IMR-90 (cell line): ENCODE data around the gene PTGDR2. TPM values are rescaled to one million over a fixed set of nuclear protein-coding genes. Genes with fewer than 3 reads are reported as not detected.

Source experiments
- ATAC-seq: fragments of 200-7000 bp; cut with Tn5 transposase; 2 replicates; pipeline ENCODE4 v1.9.1; 2020; ENCODE audit warnings: low read depth, mild to moderate bottlenecking, moderate library complexity
- BruUV-seq: library from RNA; stranded (reverse); fragments of 400-500 nt; replicated peaks from 2 replicates; lab custom pipeline; 2021; lab: Mats Ljungman, UMichigan
- CTCF ChIA-PET: fragments of 300-600 bp; formaldehyde crosslinking; extraction: SDS; loops from one replicate; lab custom pipeline; 2021; ENCODE audit warnings: antibody characterized with exemption; lab: Yijun Ruan, JAX
- POLR2A ChIA-PET: fragments of 300-600 bp; sonication (Branson Sonifier 250); formaldehyde crosslinking; loops from one replicate; lab custom pipeline; 2022; ENCODE audit warnings: antibody characterized with exemption; ENCODE audit not compliant: unreplicated experiment; lab: Charles Lee
- DNase-seq: peaks from one replicate; pipeline ENCODE4 v3.0.0; 2013
- H2AFZ ChIP-seq: replicated peaks from 2 replicates; pipeline ENCODE3; 2013; ENCODE audit warnings: low read length, mild to moderate bottlenecking; ENCODE audit not compliant: poor library complexity
- H2AK5ac ChIP-seq: 2 replicates; pipeline ENCODE4 v1.6.1; 2013; ENCODE audit warnings: low read depth, low read length, inconsistent platforms
- H2AK9ac ChIP-seq: replicated peaks from 2 replicates; pipeline ENCODE3; 2013; ENCODE audit warnings: mild to moderate bottlenecking, low read depth, low read length, moderate library complexity; ENCODE audit not compliant: poor library complexity
- H2BK120ac ChIP-seq: 2 replicates; pipeline ENCODE4 v1.6.1; 2013; ENCODE audit warnings: low read depth, low read length, inconsistent platforms
- H2BK15ac ChIP-seq: 3 replicates; pipeline ENCODE4 v1.6.1; 2013; ENCODE audit warnings: low read depth, low read length, inconsistent platforms
- H2BK20ac ChIP-seq: 2 replicates; pipeline ENCODE4 v1.6.1; 2013; ENCODE audit warnings: low read depth, mild to moderate bottlenecking, inconsistent platforms, low read length, moderate library complexity
- H2BK5ac ChIP-seq: 2 replicates; pipeline ENCODE4 v1.6.1; 2013; ENCODE audit warnings: mild to moderate bottlenecking, low read depth, low read length, inconsistent platforms; ENCODE audit not compliant: poor library complexity, severe bottlenecking
- H3K14ac ChIP-seq: replicated peaks from 2 replicates; pipeline ENCODE4 v1.6.1; 2013; ENCODE audit warnings: low read depth, low read length, inconsistent platforms
- H3K18ac ChIP-seq: 2 replicates; pipeline ENCODE4 v1.6.1; 2013; ENCODE audit warnings: low read depth, low read length, control low read depth
- H3K23ac ChIP-seq: 2 replicates; pipeline ENCODE4 v1.6.1; 2013; ENCODE audit warnings: low read depth, low read length, inconsistent platforms
- H3K27ac ChIP-seq: 2 replicates; pipeline ENCODE4 v1.5.1; 2013; ENCODE audit warnings: mild to moderate bottlenecking, control low read depth, low read length; ENCODE audit not compliant: insufficient read depth
- H3K27me3 ChIP-seq: 2 replicates; pipeline ENCODE4 v1.6.1; 2013; ENCODE audit warnings: low read length; ENCODE audit not compliant: control insufficient read depth, insufficient read depth
- H3K36me3 ChIP-seq: 2 replicates; pipeline ENCODE4 v1.6.1; 2013; ENCODE audit warnings: low read length, mixed read lengths; ENCODE audit not compliant: control insufficient read depth, insufficient read depth
- H3K4ac ChIP-seq: 2 replicates; pipeline ENCODE4 v1.6.1; 2013; ENCODE audit warnings: low read depth, low read length, inconsistent platforms
- H3K4me1 ChIP-seq: 2 replicates; pipeline ENCODE4 v1.6.1; 2013; ENCODE audit warnings: low read length, mixed read lengths; ENCODE audit not compliant: control insufficient read depth, insufficient read depth
- H3K4me2 ChIP-seq: 2 replicates; pipeline ENCODE4 v1.6.1; 2013; ENCODE audit warnings: low read depth, mild to moderate bottlenecking, control low read depth, low read length, moderate library complexity
- H3K4me3 ChIP-seq: 2 replicates; pipeline ENCODE4 v1.5.1; 2013; ENCODE audit warnings: low read depth, mild to moderate bottlenecking, control low read depth, low read length, moderate library complexity; ENCODE audit not compliant: insufficient read depth
- H3K56ac ChIP-seq: 2 replicates; pipeline ENCODE4 v1.6.1; 2013; ENCODE audit warnings: low read length, inconsistent platforms; ENCODE audit not compliant: insufficient read depth; ENCODE audit errors: extremely low read depth
- H3K79me1 ChIP-seq, 2 experiments: 2 replicates each; pipeline ENCODE4 v1.6.1; 2013; ENCODE audit warnings: low read length in 2 of 2, inconsistent platforms in 1 of 2, low read depth in 1 of 2
- H3K9ac ChIP-seq: 2 replicates; pipeline ENCODE4 v1.6.1; 2013; ENCODE audit warnings: low read depth, low read length, control low read depth
- H3K9me1 ChIP-seq: 2 replicates; pipeline ENCODE4 v1.6.1; 2013; ENCODE audit warnings: low read length, inconsistent platforms; ENCODE audit not compliant: insufficient read depth
- H3K9me3 ChIP-seq: 2 replicates; pipeline ENCODE4 v1.6.1; 2013; ENCODE audit warnings: low read length; ENCODE audit not compliant: control insufficient read depth, insufficient read depth
- H4K20me1 ChIP-seq: 2 replicates; pipeline ENCODE4 v1.6.1; 2013; ENCODE audit warnings: low read length, inconsistent platforms; ENCODE audit not compliant: insufficient read depth
- H4K5ac ChIP-seq: 2 replicates; pipeline ENCODE4 v1.6.1; 2013; ENCODE audit warnings: mild to moderate bottlenecking, low read depth, low read length, control low read depth
- H4K8ac ChIP-seq, 2 experiments: 2 replicates each; pipeline ENCODE4 v1.6.1; 2013; ENCODE audit warnings: low read depth in 2 of 2, low read length in 2 of 2, control low read depth in 1 of 2, inconsistent platforms in 1 of 2
- H4K91ac ChIP-seq: 2 replicates; pipeline ENCODE4 v1.6.1; 2013; ENCODE audit warnings: low read depth, low read length, inconsistent platforms; ENCODE audit not compliant: insufficient read depth
- BHLHE40 ChIP-seq: fragments of 150-350 bp; IDR thresholded peaks from 2 replicates; pipeline ENCODE4 v1.6.1; 2016; ENCODE audit warnings: mild to moderate bottlenecking, low read depth, low read length
- CEBPB ChIP-seq: IDR thresholded peaks from 2 replicates; pipeline ENCODE4 v1.6.1; 2012; ENCODE audit warnings: low read depth, low read length, improper control_type of control experiment
- CHD1 ChIP-seq: IDR thresholded peaks from 2 replicates; pipeline ENCODE4 v1.6.1; 2012; ENCODE audit warnings: low read depth, low read length, improper control_type of control experiment
- FOS ChIP-seq: fragments of 150-350 bp; IDR thresholded peaks from 2 replicates; pipeline ENCODE4 v1.6.1; 2016; ENCODE audit warnings: low read depth, low read length
- MAFK ChIP-seq: IDR thresholded peaks from 2 replicates; pipeline ENCODE4 v1.6.1; 2012; ENCODE audit warnings: low read depth, low read length, improper control_type of control experiment
- MAZ ChIP-seq: IDR thresholded peaks from 2 replicates; pipeline ENCODE4 v1.6.1; 2012; ENCODE audit warnings: low read depth, mild to moderate bottlenecking, low read length, improper control_type of control experiment, moderate library complexity, borderline replicate concordance
- MXI1 ChIP-seq: IDR thresholded peaks from 2 replicates; pipeline ENCODE4 v1.6.1; 2012; ENCODE audit warnings: low read depth, mild to moderate bottlenecking, low read length, moderate library complexity, borderline replicate concordance
- NFE2L2 ChIP-seq: fragments of 150-350 bp; IDR thresholded peaks from 2 replicates; pipeline ENCODE4 v1.6.1; 2016; ENCODE audit warnings: low read depth, mild to moderate bottlenecking, low read length
- POLR2A ChIP-seq: IDR thresholded peaks from 2 replicates; pipeline ENCODE4 v1.6.1; 2012; ENCODE audit warnings: mild to moderate bottlenecking, low read depth, low read length
- RAD21 ChIP-seq: IDR thresholded peaks from 2 replicates; pipeline ENCODE4 v1.6.1; 2012; ENCODE audit warnings: low read length, improper control_type of control experiment
- RCOR1 ChIP-seq: IDR thresholded peaks from 2 replicates; pipeline ENCODE4 v1.6.1; 2012; ENCODE audit warnings: mild to moderate bottlenecking, low read length, improper control_type of control experiment; ENCODE audit not compliant: insufficient replicate concordance
- RFX5 ChIP-seq: IDR thresholded peaks from 2 replicates; pipeline ENCODE4 v1.8.0; 2012; ENCODE audit warnings: low read depth, mild to moderate bottlenecking, low read length, moderate library complexity
- SMC3 ChIP-seq: fragments of 150-350 bp; IDR thresholded peaks from 2 replicates; pipeline ENCODE4 v1.6.1; 2016; ENCODE audit warnings: low read depth, mild to moderate bottlenecking, antibody characterized with exemption, low read length, moderate library complexity
- USF2 ChIP-seq: fragments of 150-350 bp; IDR thresholded peaks from 2 replicates; pipeline ENCODE4 v1.6.1; 2017; ENCODE audit warnings: mild to moderate bottlenecking, antibody characterized with exemption, low read length, low read depth
- WGBS, 2 experiments: methylation state at CpG; one replicate each; pipeline versions ENCODE4 v1.1.5 to v1.1.7; 2013; ENCODE audit warnings: missing lambda C conversion rate in 2 of 2; ENCODE audit not compliant: insufficient read length in 1 of 2; ENCODE audit errors: extremely low coverage in 2 of 2; 5-methylcytosine and 5-hydroxymethylcytosine counted together
- dilution Hi-C: fragments of 300-500 bp; cut with HindIII; formaldehyde crosslinking; loops from one replicate; pipeline ENCODE4 v1.14.3; 2018; ENCODE audit warnings: low sequenced_read_pairs; ENCODE audit not compliant: unreplicated experiment
- in situ Hi-C: fragments of 300-500 bp; cut with MboI; formaldehyde crosslinking; loops from 3 replicates; pipeline ENCODE4 v1.14.3; 2019; ENCODE audit warnings: low sequenced_read_pairs, inconsistent platforms, mixed read lengths
- intact Hi-C: fragments of 100-400 bp; cut with micrococcal nuclease; formaldehyde crosslinking; loops from 2 replicates; pipeline ENCODE4 v1.10.0; 2022
- polyA plus RNA-seq, 3 experiments: library from polyadenylated mRNA; depleted of rRNA; stranded (reverse); fragments of >200 nt; gene quantifications; 2 replicates each; pipeline ENCODE4 v1.2.3, GENCODE V29; 2012; ENCODE audit warnings: low replicate concordance in 1 of 3
- total RNA-seq: library from RNA; depleted of rRNA; stranded (reverse); fragments of >200 nt; gene quantifications from 2 replicates; pipeline ENCODE4 v1.2.3, GENCODE V29; 2012
- TF ChIP-seq, protein P1 (sequence below): fragments of 150-350 bp; IDR thresholded peaks from 2 replicates; pipeline ENCODE4 v1.6.1; 2016; ENCODE audit warnings: low read depth, mild to moderate bottlenecking, low read length, moderate library complexity, borderline replicate concordance
- TF ChIP-seq, protein P2 (sequence below): conservative IDR thresholded peaks from 2 replicates; pipeline ENCODE4 v1.5.1; 2012; ENCODE audit warnings: mild to moderate bottlenecking, low read depth, low read length, improper control_type of control experiment

Gene PTGDR2
- total and polyA plus RNA-seq, 2 of the 4 experiments (the other 2 are of a cell fraction), result under 0.01 to 0.12 TPM

DNA sequence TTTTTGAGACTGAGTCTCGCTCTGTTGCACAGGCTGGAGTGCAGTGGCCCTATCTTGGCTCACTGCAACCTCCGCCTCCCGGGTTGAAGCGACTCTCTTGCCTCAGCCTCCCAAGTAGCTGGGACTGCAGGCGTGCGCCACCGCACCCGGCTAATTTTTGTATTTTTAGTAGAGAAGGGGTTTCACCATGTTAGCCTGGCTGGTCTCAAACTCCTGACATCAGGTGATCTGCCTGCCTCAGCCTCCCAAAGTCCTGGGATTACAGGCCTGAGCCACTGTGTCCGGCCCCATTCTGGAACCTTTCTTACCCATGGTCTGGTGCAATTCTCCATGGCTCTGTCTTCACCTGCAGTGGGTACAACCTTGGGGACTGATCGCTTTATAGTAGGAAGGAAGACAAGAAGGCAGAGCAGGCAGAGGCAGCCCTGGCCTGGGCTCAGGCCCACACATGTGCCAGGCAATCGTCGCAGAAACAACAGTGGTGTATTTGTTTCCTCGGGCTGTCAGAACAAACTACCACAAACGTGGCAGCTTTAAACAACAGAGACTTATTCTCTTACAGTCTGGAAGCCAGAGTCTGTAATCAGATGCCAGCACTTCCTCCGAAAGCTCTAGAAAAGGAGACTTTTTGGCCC is 4.0 kb upstream of the PTGDR2 start:
- intact Hi-C loops (no loop called here), in situ Hi-C loops (no loop called here), dilution Hi-C loops (no loop called here)
- no peak overlapping the region for H2BK5ac ChIP-seq
- no peak overlapping the region for H2AFZ ChIP-seq
- no peak overlapping the region for H3K14ac ChIP-seq
- H4K8ac ChIP-seq, result no peak overlapping the region
- no peak overlapping the region for H2BK120ac ChIP-seq
- no peak overlapping the region for H3K56ac ChIP-seq
- H2BK15ac ChIP-seq, result no peak overlapping the region
- WGBS, 2 experiments, result 100% methylated on average over 4 of the region's 15 CpGs; no CpG with 5 or more reads in 1 of the 2 experiments
- H3K23ac ChIP-seq, result no peak overlapping the region
- H4K91ac ChIP-seq, result no peak overlapping the region
- POLR2A ChIA-PET, result no interaction called here
- no peak overlapping the region for H3K4me3 ChIP-seq
- BruUV-seq, result no TSS peak
- no peak overlapping the region for H3K18ac ChIP-seq
- H3K36me3 ChIP-seq, result no peaks in the 10 kb centered on the region
- H4K20me1 ChIP-seq, result no peaks in the 10 kb centered on the region
- TF ChIP-seq RAD21 (no peak), RFX5 (no peak), MAFK (no peak), RCOR1 (no peak), CEBPB (no peak), SMC3 (no peak), MXI1 (no peak), CHD1 (no peak), NFE2L2 (no peak), USF2 (no peak), MAZ (no peak), FOS (no peak), POLR2A (no peak), BHLHE40 (no peak)
- TF ChIP-seq, protein P1, sequence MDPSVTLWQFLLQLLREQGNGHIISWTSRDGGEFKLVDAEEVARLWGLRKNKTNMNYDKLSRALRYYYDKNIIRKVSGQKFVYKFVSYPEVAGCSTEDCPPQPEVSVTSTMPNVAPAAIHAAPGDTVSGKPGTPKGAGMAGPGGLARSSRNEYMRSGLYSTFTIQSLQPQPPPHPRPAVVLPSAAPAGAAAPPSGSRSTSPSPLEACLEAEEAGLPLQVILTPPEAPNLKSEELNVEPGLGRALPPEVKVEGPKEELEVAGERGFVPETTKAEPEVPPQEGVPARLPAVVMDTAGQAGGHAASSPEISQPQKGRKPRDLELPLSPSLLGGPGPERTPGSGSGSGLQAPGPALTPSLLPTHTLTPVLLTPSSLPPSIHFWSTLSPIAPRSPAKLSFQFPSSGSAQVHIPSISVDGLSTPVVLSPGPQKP, result no peak
- TF ChIP-seq, protein P2, sequence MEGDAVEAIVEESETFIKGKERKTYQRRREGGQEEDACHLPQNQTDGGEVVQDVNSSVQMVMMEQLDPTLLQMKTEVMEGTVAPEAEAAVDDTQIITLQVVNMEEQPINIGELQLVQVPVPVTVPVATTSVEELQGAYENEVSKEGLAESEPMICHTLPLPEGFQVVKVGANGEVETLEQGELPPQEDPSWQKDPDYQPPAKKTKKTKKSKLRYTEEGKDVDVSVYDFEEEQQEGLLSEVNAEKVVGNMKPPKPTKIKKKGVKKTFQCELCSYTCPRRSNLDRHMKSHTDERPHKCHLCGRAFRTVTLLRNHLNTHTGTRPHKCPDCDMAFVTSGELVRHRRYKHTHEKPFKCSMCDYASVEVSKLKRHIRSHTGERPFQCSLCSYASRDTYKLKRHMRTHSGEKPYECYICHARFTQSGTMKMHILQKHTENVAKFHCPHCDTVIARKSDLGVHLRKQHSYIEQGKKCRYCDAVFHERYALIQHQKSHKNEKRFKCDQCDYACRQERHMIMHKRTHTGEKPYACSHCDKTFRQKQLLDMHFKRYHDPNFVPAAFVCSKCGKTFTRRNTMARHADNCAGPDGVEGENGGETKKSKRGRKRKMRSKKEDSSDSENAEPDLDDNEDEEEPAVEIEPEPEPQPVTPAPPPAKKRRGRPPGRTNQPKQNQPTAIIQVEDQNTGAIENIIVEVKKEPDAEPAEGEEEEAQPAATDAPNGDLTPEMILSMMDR, result no peak
- no peak overlapping the region for H3K4me2 ChIP-seq
- H3K9me3 ChIP-seq, result no peaks in the 10 kb centered on the region
- no peak overlapping the region for H3K27ac ChIP-seq
- H3K9ac ChIP-seq, result no peak overlapping the region
- H3K9me1 ChIP-seq, result peaks cover 2% of the 10 kb centered on the region; the same call in 1 of the 2 replicates
- H2AK5ac ChIP-seq, result no peak overlapping the region
- ATAC-seq (no peak), DNase-seq (no peak)
- H2BK20ac ChIP-seq, result no peak overlapping the region
- no peak overlapping the region for H4K5ac ChIP-seq
- no peak overlapping the region for H3K4ac ChIP-seq
- H3K27me3 ChIP-seq, result peaks cover 9% of the 10 kb centered on the region
- peaks cover 7% of the 10 kb centered on the region for H3K4me1 ChIP-seq
- no peak overlapping the region for H2AK9ac ChIP-seq
- CTCF ChIA-PET, result no interaction called here
- no peaks in the 10 kb centered on the region for H3K79me1 ChIP-seq
